ENCODE results near the gene GZMA.

The GZMA gene

DNA sequence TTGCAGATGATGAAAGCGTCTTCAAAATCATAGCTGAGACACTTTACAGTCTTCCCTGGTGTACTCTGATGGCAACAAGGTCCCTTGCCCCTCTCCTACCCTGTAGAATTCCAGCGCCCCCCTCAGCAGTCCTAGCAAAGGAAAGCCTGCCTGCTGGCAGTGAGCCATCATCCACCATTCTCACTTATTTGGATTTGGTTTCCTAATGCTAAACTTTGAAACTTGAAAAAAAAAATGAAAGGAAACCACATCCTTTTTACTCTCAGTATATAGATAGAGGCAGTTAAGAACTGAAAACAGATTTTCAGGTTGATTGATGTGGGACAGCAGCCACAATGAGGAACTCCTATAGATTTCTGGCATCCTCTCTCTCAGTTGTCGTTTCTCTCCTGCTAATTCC, at the start of gene GZMA:
Gene GZMA (plus strand): TSS at position 299 of the 400 bp plus-strand sequence. CDS start 37 bp downstream, at position 336.
- Histone ChIP-seq H3K36me3 (ENCODE audit: insufficient read depth, low read length) (no peaks in the 10 kb centered on the region), H3K9me2 (ENCODE audit: low read depth, low read length) (no peaks in the 10 kb centered on the region), H3K27ac (ENCODE audit: low read depth, low read length, poor library complexity, severe bottlenecking) (no peak within 1 kb of the TSS), H4K20me1 (ENCODE audit: insufficient read depth, low read length) (no peaks in the 10 kb centered on the region), H3K27me3 (ENCODE audit: insufficient read depth, low read length) (no peaks in the 10 kb centered on the region), H2AFZ (ENCODE audit: low read length) (no peak within 1 kb of the TSS), H3K9ac (ENCODE audit: low read length) (no peak within 1 kb of the TSS), H3K4me3 (ENCODE audit: low read depth, low read length, poor library complexity, severe bottlenecking) (no peak within 1 kb of the TSS), H3K9me3 (ENCODE audit: low read length) (no peaks in the 10 kb centered on the region), H3K4me1 (ENCODE audit: insufficient read depth, low read length, severe bottlenecking) (no peaks in the 10 kb centered on the region), H3F3A (ENCODE audit: insufficient read depth, low read length) (no peaks in the 10 kb centered on the region), H3K79me2 (ENCODE audit: insufficient read depth, low read length) (no peaks in the 10 kb centered on the region), H3K4me2 (ENCODE audit: low read length) (no peak within 1 kb of the TSS)
- TF ChIP-seq, protein P1, sequence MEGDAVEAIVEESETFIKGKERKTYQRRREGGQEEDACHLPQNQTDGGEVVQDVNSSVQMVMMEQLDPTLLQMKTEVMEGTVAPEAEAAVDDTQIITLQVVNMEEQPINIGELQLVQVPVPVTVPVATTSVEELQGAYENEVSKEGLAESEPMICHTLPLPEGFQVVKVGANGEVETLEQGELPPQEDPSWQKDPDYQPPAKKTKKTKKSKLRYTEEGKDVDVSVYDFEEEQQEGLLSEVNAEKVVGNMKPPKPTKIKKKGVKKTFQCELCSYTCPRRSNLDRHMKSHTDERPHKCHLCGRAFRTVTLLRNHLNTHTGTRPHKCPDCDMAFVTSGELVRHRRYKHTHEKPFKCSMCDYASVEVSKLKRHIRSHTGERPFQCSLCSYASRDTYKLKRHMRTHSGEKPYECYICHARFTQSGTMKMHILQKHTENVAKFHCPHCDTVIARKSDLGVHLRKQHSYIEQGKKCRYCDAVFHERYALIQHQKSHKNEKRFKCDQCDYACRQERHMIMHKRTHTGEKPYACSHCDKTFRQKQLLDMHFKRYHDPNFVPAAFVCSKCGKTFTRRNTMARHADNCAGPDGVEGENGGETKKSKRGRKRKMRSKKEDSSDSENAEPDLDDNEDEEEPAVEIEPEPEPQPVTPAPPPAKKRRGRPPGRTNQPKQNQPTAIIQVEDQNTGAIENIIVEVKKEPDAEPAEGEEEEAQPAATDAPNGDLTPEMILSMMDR (IDR thresholded peaks at IDR 0.05; ENCODE audit: low read length), result no peak
- TF ChIP-seq EZH2 (IDR thresholded peaks at IDR 0.05; ENCODE audit: borderline replicate concordance, low read length), result no peak

DNA sequence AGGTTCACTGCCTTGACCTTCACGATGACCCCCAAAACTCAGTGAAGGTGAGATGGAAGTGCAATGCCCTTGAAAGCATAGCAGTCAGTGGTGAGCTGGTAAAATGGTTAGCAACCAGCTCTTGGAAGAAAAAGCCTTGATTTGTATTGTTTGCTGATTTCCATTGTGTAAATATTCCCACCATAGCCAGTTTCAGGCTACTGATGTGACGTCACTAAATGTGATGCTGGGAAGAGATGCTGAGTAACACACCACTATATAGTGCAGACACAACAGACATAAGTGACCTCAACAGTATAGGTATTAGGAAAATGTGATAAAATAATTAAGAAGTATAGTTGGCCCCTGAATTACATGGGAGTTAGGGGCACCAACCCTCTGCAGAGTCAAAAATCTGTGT, 47.3 kb upstream of the GZMA start:
- Histone ChIP-seq H3F3A (ENCODE audit: insufficient read depth, low read length) (no peaks in the 10 kb centered on the region), H3K27ac (ENCODE audit: low read depth, low read length, poor library complexity, severe bottlenecking) (no peak overlapping the region), H4K20me1 (ENCODE audit: insufficient read depth, low read length) (no peaks in the 10 kb centered on the region), H2AFZ (ENCODE audit: low read length) (no peak overlapping the region), H3K9me2 (ENCODE audit: low read depth, low read length) (no peaks in the 10 kb centered on the region), H3K9ac (ENCODE audit: low read length) (no peak overlapping the region), H3K4me2 (ENCODE audit: low read length) (no peak overlapping the region), H3K4me3 (ENCODE audit: low read depth, low read length, poor library complexity, severe bottlenecking) (no peak overlapping the region), H3K27me3 (ENCODE audit: insufficient read depth, low read length) (no peaks in the 10 kb centered on the region), H3K79me2 (ENCODE audit: insufficient read depth, low read length) (no peaks in the 10 kb centered on the region), H3K9me3 (ENCODE audit: low read length) (no peaks in the 10 kb centered on the region), H3K4me1 (ENCODE audit: insufficient read depth, low read length, severe bottlenecking) (no peaks in the 10 kb centered on the region), H3K36me3 (ENCODE audit: insufficient read depth, low read length) (no peaks in the 10 kb centered on the region)
- no peak for TF ChIP-seq EZH2 (IDR thresholded peaks at IDR 0.05; ENCODE audit: borderline replicate concordance, low read length)
- TF ChIP-seq, protein P1 (IDR thresholded peaks at IDR 0.05; ENCODE audit: low read length), result no peak

DNA sequence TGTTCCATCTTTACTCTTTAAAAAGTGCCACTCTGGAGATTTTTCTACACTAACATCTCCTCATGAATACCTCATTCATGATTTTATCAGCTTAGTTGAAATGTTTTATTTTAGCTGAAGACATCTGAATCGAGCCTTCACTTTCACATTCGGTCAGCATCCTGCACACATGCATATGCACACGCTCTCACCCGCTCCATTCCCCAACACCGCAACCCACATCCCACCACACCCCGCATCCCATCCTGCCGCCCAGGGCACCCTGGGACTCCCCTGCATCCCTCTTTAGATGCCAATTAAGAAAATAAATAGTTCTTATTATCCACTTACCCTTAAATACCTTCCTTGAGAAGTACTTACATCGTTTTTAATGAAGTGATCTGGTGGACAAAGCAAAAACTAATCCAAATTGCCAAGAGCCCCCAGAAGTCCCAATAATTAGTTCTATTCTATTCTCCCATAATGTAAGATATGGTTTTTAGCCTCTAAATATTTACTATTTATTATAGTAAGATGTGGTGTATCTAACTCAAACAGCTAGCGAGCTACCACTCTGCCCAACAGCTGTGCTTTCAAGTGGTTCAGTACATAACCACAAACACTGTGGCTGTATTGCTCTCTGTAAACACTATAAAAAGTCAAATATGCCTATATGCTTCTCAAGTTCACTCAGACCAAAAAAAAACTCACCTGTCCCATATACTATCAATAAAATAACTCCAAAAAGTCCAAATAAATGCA, 40.2 kb upstream of the GZMA start:
- Histone ChIP-seq H3K4me1 (ENCODE audit: insufficient read depth, low read length, severe bottlenecking) (no peaks in the 10 kb centered on the region), H3K9ac (ENCODE audit: low read length) (no peak overlapping the region), H4K20me1 (ENCODE audit: insufficient read depth, low read length) (no peaks in the 10 kb centered on the region), H3K36me3 (ENCODE audit: insufficient read depth, low read length) (no peaks in the 10 kb centered on the region), H2AFZ (ENCODE audit: low read length) (no peak overlapping the region), H3K27me3 (ENCODE audit: insufficient read depth, low read length) (no peaks in the 10 kb centered on the region), H3K27ac (ENCODE audit: low read depth, low read length, poor library complexity, severe bottlenecking) (no peak overlapping the region), H3K4me3 (ENCODE audit: low read depth, low read length, poor library complexity, severe bottlenecking) (no peak overlapping the region), H3K4me2 (ENCODE audit: low read length) (no peak overlapping the region), H3K79me2 (ENCODE audit: insufficient read depth, low read length) (no peaks in the 10 kb centered on the region), H3K9me3 (ENCODE audit: low read length) (no peaks in the 10 kb centered on the region), H3F3A (ENCODE audit: insufficient read depth, low read length) (no peaks in the 10 kb centered on the region), H3K9me2 (ENCODE audit: low read depth, low read length) (no peaks in the 10 kb centered on the region)
- TF ChIP-seq EZH2 (IDR thresholded peaks at IDR 0.05; ENCODE audit: borderline replicate concordance, low read length), result no peak
- TF ChIP-seq, protein P1 (IDR thresholded peaks at IDR 0.05; ENCODE audit: low read length), result no peak
